ENCODE data around the gene HRH1. TPM values are rescaled to one million over a fixed set of nuclear protein-coding genes. Genes with fewer than 3 reads are reported as not detected.

The HRH1 gene
- total RNA-seq, 2 donors from 2014 or later = 17.7 to 48.3 TPM

- ATAC-seq (ENCODE audit: insufficient number of reproducible peaks, low FRiP score, low read depth) = no peak
- H3K27ac ChIP-seq = peak overlapping the region; percentile 54 to 59
Measured at GRCh38 chr3:11185144-11185543, 30.9 kb downstream of the HRH1 start.

DNA sequence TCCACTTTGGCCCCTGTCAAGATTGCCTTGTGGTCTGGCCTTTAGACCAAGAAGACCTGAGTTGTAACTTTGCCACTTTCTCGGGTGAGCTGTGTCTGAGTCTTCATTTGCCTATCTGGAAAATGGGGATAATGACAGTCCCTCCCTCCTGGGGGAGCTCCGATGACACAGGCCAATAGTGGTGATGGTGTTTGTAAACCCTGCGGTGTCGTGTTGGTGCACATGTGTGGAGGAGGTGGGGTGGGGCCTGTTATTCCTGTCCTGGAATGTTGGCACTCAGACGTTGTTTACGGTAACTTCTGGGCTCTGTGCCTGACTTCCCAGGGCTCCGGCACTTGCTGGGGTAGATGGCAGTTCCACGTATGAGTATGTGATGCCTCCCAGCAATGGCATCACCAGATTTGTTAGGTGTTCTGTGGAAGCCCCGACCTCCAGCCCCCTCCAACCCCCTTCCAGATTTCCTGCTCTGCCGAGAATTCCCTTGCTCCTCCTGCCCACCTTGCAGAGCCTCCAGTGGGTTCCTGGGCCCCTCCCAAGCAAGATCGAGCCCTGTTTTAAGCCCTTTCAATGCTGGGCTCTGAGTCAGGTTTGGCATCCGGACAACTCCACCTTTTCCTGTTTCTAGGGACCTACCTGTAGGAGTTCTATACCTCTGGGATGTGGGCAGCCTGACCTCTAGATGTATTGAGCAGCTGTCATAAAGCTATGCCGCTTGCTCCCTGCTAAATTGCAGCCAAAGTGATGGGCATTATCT, 31.4 kb downstream of the HRH1 start:
- Histone ChIP-seq H3K27ac (peak overlapping the region; percentile 59 to 64), H3K4me1 (ENCODE audit: control insufficient read depth in 1 of 2, low read depth in 2 of 2) (peaks cover 25 to 58% of the 10 kb centered on the region in 2 donors), H3K4me3 (peak overlapping the region; percentile 49)

More at GRCh38 chr3:11185144-11185543, 30.9 kb downstream of the HRH1 start:
- Histone ChIP-seq H3K9me3 (no peaks in the 10 kb centered on the region), H3K4me3 (peak overlapping the region; percentile 12), H3K27me3 (replicated peaks; ENCODE audit: insufficient read depth) (no peaks in the 10 kb centered on the region), H3K4me1 (ENCODE audit: control insufficient read depth in 1 of 2, low read depth in 2 of 2) (peaks cover 25 to 58% of the 10 kb centered on the region in 2 donors), H3K36me3 (no peaks in the 10 kb centered on the region)
- TF ChIP-seq, protein P1, sequence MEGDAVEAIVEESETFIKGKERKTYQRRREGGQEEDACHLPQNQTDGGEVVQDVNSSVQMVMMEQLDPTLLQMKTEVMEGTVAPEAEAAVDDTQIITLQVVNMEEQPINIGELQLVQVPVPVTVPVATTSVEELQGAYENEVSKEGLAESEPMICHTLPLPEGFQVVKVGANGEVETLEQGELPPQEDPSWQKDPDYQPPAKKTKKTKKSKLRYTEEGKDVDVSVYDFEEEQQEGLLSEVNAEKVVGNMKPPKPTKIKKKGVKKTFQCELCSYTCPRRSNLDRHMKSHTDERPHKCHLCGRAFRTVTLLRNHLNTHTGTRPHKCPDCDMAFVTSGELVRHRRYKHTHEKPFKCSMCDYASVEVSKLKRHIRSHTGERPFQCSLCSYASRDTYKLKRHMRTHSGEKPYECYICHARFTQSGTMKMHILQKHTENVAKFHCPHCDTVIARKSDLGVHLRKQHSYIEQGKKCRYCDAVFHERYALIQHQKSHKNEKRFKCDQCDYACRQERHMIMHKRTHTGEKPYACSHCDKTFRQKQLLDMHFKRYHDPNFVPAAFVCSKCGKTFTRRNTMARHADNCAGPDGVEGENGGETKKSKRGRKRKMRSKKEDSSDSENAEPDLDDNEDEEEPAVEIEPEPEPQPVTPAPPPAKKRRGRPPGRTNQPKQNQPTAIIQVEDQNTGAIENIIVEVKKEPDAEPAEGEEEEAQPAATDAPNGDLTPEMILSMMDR (IDR thresholded peaks at IDR 0.05) = no peak
- DNase-seq (ENCODE audit: low spot score) = no peak

DNA sequence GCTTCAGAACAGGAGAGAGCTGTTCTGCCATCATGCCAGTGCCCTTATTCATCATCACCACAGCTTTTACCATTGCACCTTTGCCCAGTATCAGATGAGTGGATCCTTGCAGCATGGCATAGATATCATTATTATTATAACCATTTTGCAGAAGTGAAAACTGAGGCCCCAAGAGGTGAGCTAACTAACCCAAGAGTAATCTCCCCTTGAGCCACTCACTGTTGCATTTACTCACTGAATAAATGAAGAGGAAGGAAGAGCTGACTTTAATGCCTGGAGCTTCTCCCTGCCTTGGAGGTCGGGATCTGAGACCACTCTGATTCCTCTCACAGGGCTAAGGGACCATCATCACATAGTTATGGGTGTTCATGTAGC, 32.0 kb downstream of the HRH1 start:
- ATAC-seq (ENCODE audit: insufficient number of reproducible peaks, low FRiP score, low read depth) (no peak), DNase-seq (ENCODE audit: low spot score) (no peak)
- H3K27me3 ChIP-seq (replicated peaks; ENCODE audit: insufficient read depth) = no peaks in the 10 kb centered on the region
- no peaks in the 10 kb centered on the region for H3K36me3 ChIP-seq
- TF ChIP-seq, protein P1 (IDR thresholded peaks at IDR 0.05) = no peak
- peaks cover 25 to 58% of the 10 kb centered on the region in 2 donors for H3K4me1 ChIP-seq (ENCODE audit: control insufficient read depth in 1 of 2, low read depth in 2 of 2)
- H3K4me3 ChIP-seq = peak overlapping the region; percentile 49
- no peaks in the 10 kb centered on the region for H3K9me3 ChIP-seq
- peak overlapping the region; percentile 59 to 64 for H3K27ac ChIP-seq

More for the DNA sequence above, 31.4 kb downstream of the HRH1 start:
- no peaks in the 10 kb centered on the region for H3K36me3 ChIP-seq
- no peaks in the 10 kb centered on the region for H3K9me3 ChIP-seq
- peak; percentile 92 for ATAC-seq (ENCODE audit: insufficient number of reproducible peaks, low FRiP score, low read depth)
- no peaks in the 10 kb centered on the region for H3K27me3 ChIP-seq (replicated peaks; ENCODE audit: insufficient read depth)
- peak; percentile 74 for DNase-seq (ENCODE audit: low spot score)
- TF ChIP-seq, protein P1 (IDR thresholded peaks at IDR 0.05) = no peak

DNA sequence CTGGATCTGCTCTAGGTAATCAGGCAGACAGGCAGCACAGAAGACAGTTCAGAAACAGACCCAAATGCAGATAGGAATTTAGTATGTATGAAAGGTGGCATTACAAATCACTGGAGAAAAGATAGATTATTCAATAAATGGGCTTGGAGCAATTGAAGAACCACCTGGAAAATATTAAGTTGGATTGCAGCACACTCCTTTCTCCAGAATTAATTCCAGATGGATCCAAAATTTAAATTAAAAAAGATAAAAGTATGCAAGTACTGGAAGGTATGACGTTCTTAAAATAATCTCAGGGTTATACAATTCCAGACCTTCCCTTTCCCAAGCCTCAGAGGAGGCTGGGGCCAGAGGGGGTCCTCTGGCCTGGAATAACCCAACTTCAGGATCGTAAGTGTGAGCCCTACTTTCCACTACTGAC, 32.5 kb downstream of the HRH1 start:
- TF ChIP-seq, protein P1 (IDR thresholded peaks at IDR 0.05) = no peak
- Histone ChIP-seq H3K27ac (peak overlapping the region; percentile 59 to 64), H3K27me3 (replicated peaks; ENCODE audit: insufficient read depth) (no peaks in the 10 kb centered on the region), H3K36me3 (no peaks in the 10 kb centered on the region), H3K4me3 (no peak overlapping the region), H3K9me3 (no peaks in the 10 kb centered on the region), H3K4me1 (ENCODE audit: control insufficient read depth in 1 of 2, low read depth in 2 of 2) (peaks cover 25 to 58% of the 10 kb centered on the region in 2 donors)
- no peak for DNase-seq (ENCODE audit: low spot score)
- no peak for ATAC-seq (ENCODE audit: insufficient number of reproducible peaks, low FRiP score, low read depth)

- Histone ChIP-seq H3K4me3 (no peak overlapping the region), H3K9me3 (no peaks in the 10 kb centered on the region), H3K27ac (no peak overlapping the region), H3K36me3 (no peaks in the 10 kb centered on the region), H3K4me1 (ENCODE audit: control insufficient read depth in 1 of 2, low read depth in 2 of 2) (peaks cover 25 to 49% of the 10 kb centered on the region in 2 donors), H3K27me3 (replicated peaks; ENCODE audit: insufficient read depth) (no peaks in the 10 kb centered on the region)
- no peak for DNase-seq (ENCODE audit: low spot score)
- ATAC-seq (ENCODE audit: insufficient number of reproducible peaks, low FRiP score, low read depth) = no peak
- TF ChIP-seq, protein P1 (IDR thresholded peaks at IDR 0.05) = no peak
Measured at GRCh38 chr3:11187681-11188080, 33.4 kb downstream of the HRH1 start.

Data from thoracic aorta (tissue), 2 donors.